ENCODE measurements around the gene PLIN5. TPM values are rescaled to one million over a fixed set of nuclear protein-coding genes. Genes with fewer than 3 reads are reported as not detected.

The PLIN5 gene
- total and polyA plus RNA-seq, 2 donors (not counting 1 experiment from before 2014, with no cell fraction given), result not detected

DNA sequence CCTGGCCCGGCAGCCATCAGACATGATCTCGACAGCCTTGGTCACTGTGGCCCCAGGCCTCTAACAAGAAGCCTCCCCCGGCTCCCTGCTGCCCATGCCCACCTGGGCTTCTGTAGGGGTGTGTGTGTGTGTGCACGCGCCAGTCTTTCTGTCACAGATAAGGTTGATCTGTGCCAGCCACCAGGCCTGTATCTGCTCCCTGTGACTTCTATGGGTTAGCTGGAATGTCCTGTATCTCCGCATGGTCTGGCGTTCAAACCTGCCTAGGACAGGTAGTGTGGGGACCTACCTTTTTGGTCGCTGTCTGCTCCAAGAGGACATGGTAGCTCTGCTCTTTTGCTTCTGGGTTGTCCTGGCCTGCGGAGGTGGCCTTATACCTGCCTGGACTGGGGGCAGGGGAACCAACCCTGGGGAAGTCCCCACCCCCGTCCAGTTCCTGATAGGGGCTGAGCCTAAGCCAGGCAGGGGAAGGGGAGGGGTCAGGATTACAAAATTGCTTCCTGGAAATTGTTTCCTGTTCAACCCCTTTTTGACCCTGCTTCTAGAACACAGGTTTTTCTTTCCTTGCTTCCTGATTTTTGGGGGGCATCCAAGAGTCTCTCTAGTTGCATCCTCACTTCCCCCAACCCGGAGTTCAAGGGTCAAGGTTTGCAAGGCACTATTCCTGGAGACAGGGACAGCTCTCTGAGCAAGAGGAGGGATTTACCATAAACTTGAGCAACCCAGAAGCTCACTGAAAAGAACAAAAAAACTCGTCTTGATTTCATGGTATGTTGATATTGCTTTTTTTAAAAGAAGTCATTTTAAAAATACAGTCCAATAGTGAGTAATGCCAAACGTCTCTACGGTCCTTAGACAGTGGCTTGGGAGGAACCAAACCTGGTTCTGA is 4.9 kb upstream of the PLIN5 start, which contains the start of gene LRG1:
LRG1 (minus strand) TSS at position 344 of the 889 bp plus-strand sequence; CDS start at position 321, 23 bp downstream.
- Histone ChIP-seq H3K4me1 (ENCODE audit: control insufficient read depth, extremely low read depth, insufficient read depth, low read length) (no peaks in the 10 kb centered on the region), H2AFZ (ENCODE audit: low read length) (no peak within 1 kb of the TSS), H3K4me2 (ENCODE audit: extremely low read depth, insufficient read depth, low read length) (no peak within 1 kb of the TSS), H3K27me3 (ENCODE audit: control insufficient read depth, insufficient read depth, low read length) (peaks cover under 1% of the 10 kb centered on the region), H3K9ac (ENCODE audit: insufficient read depth, low read length) (no peak within 1 kb of the TSS), H3K36me3 (ENCODE audit: control insufficient read depth, insufficient read depth, low read length) (no peaks in the 10 kb centered on the region), H3K79me2 (ENCODE audit: control insufficient read depth, insufficient read depth, low read length) (no peaks in the 10 kb centered on the region), H3K4me3 (replicated peaks in 1 of 4; ENCODE audit: control extremely low read depth in 1 of 4, insufficient read depth in 1 of 4, low read depth in 3 of 4, low read length in 4 of 4) (no peak within 1 kb of the TSS), H3K27ac (ENCODE audit: insufficient read depth, low read length) (no peak within 1 kb of the TSS), H4K20me1 (ENCODE audit: control insufficient read depth, extremely low read depth, insufficient read depth, low read length) (no peaks in the 10 kb centered on the region), H3K9me3 (ENCODE audit: control insufficient read depth, insufficient read depth, low read depth, low read length) (no peaks in the 10 kb centered on the region)
- no peak for DNase-seq (ENCODE audit: low read depth in 2 of 2)
- no peak for TF ChIP-seq EZH2 (IDR thresholded peaks at IDR 0.05; ENCODE audit: low read length, missing control alignments)
- TF ChIP-seq, protein P1, sequence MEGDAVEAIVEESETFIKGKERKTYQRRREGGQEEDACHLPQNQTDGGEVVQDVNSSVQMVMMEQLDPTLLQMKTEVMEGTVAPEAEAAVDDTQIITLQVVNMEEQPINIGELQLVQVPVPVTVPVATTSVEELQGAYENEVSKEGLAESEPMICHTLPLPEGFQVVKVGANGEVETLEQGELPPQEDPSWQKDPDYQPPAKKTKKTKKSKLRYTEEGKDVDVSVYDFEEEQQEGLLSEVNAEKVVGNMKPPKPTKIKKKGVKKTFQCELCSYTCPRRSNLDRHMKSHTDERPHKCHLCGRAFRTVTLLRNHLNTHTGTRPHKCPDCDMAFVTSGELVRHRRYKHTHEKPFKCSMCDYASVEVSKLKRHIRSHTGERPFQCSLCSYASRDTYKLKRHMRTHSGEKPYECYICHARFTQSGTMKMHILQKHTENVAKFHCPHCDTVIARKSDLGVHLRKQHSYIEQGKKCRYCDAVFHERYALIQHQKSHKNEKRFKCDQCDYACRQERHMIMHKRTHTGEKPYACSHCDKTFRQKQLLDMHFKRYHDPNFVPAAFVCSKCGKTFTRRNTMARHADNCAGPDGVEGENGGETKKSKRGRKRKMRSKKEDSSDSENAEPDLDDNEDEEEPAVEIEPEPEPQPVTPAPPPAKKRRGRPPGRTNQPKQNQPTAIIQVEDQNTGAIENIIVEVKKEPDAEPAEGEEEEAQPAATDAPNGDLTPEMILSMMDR (conservative IDR thresholded peaks at IDR 0.05 in 1 of 2, IDR thresholded peaks at IDR 0.05 in 1 of 2; ENCODE audit: low read depth in 1 of 2, low read length in 2 of 2), result no peak

GRCh38 chr19:4539169-4539692 is 4.2 kb upstream of the PLIN5 start:
- peaks cover 4% of the 10 kb centered on the region for H3K27me3 ChIP-seq (ENCODE audit: control insufficient read depth, insufficient read depth, low read length)
- H3K9me3 ChIP-seq (ENCODE audit: control insufficient read depth, insufficient read depth, low read depth, low read length), result no peaks in the 10 kb centered on the region
- no peaks in the 10 kb centered on the region for H3K79me2 ChIP-seq (ENCODE audit: control insufficient read depth, insufficient read depth, low read length)
- no peak overlapping the region for H3K4me3 ChIP-seq (replicated peaks in 1 of 4; ENCODE audit: control extremely low read depth in 1 of 4, insufficient read depth in 1 of 4, low read depth in 3 of 4, low read length in 4 of 4)
- no peak overlapping the region for H2AFZ ChIP-seq (ENCODE audit: low read length)
- H3K27ac ChIP-seq (ENCODE audit: insufficient read depth, low read length), result no peak overlapping the region
- no peak overlapping the region for H3K9ac ChIP-seq (ENCODE audit: insufficient read depth, low read length)
- H3K4me1 ChIP-seq (ENCODE audit: control insufficient read depth, extremely low read depth, insufficient read depth, low read length), result no peaks in the 10 kb centered on the region
- H3K36me3 ChIP-seq (ENCODE audit: control insufficient read depth, insufficient read depth, low read length), result no peaks in the 10 kb centered on the region
- H4K20me1 ChIP-seq (ENCODE audit: control insufficient read depth, extremely low read depth, insufficient read depth, low read length), result no peaks in the 10 kb centered on the region
- no peak for DNase-seq (ENCODE audit: low read depth in 2 of 2)
- TF ChIP-seq, protein P1 (conservative IDR thresholded peaks at IDR 0.05 in 1 of 2, IDR thresholded peaks at IDR 0.05 in 1 of 2; ENCODE audit: low read depth in 1 of 2, low read length in 2 of 2), result no peak
- no peak for TF ChIP-seq EZH2 (IDR thresholded peaks at IDR 0.05; ENCODE audit: low read length, missing control alignments)
- no peak overlapping the region for H3K4me2 ChIP-seq (ENCODE audit: extremely low read depth, insufficient read depth, low read length)

GRCh38 chr19:4538601-4538954 is 3.6 kb upstream of the PLIN5 start:
- H4K20me1 ChIP-seq (ENCODE audit: control insufficient read depth, extremely low read depth, insufficient read depth, low read length), result no peaks in the 10 kb centered on the region
- H3K4me3 ChIP-seq (replicated peaks in 1 of 4; ENCODE audit: control extremely low read depth in 1 of 4, insufficient read depth in 1 of 4, low read depth in 3 of 4, low read length in 4 of 4), result no peak overlapping the region
- peaks cover 4% of the 10 kb centered on the region for H3K27me3 ChIP-seq (ENCODE audit: control insufficient read depth, insufficient read depth, low read length)
- no peaks in the 10 kb centered on the region for H3K9me3 ChIP-seq (ENCODE audit: control insufficient read depth, insufficient read depth, low read depth, low read length)
- no peaks in the 10 kb centered on the region for H3K79me2 ChIP-seq (ENCODE audit: control insufficient read depth, insufficient read depth, low read length)
- H3K4me2 ChIP-seq (ENCODE audit: extremely low read depth, insufficient read depth, low read length), result no peak overlapping the region
- H3K36me3 ChIP-seq (ENCODE audit: control insufficient read depth, insufficient read depth, low read length), result no peaks in the 10 kb centered on the region
- DNase-seq (ENCODE audit: low read depth in 2 of 2), result no peak
- TF ChIP-seq, protein P1 (conservative IDR thresholded peaks at IDR 0.05 in 1 of 2, IDR thresholded peaks at IDR 0.05 in 1 of 2; ENCODE audit: low read depth in 1 of 2, low read length in 2 of 2), result no peak
- no peak for TF ChIP-seq EZH2 (IDR thresholded peaks at IDR 0.05; ENCODE audit: low read length, missing control alignments)
- H3K9ac ChIP-seq (ENCODE audit: insufficient read depth, low read length), result no peak overlapping the region
- no peak overlapping the region for H2AFZ ChIP-seq (ENCODE audit: low read length)
- H3K27ac ChIP-seq (ENCODE audit: insufficient read depth, low read length), result no peak overlapping the region
- H3K4me1 ChIP-seq (ENCODE audit: control insufficient read depth, extremely low read depth, insufficient read depth, low read length), result no peaks in the 10 kb centered on the region
